HG03469 (cell line): Measurements from ENCODE around the gene MUC3A.
"Not testable (repeated sequence)": the region's sequence is repeated elsewhere in the genome, so short reads cannot be mapped to it uniquely, and the experiment has no call there.

Experiments
- ATAC-seq: cut with Tn5 transposase; IDR thresholded peaks from one replicate; pipeline ENCODE4 v1.9.1; 2021; ENCODE audit warnings: mild to moderate bottlenecking, moderate library complexity, moderate number of reproducible peaks; ENCODE audit not compliant: unreplicated experiment

Gene MUC3A

DNA sequence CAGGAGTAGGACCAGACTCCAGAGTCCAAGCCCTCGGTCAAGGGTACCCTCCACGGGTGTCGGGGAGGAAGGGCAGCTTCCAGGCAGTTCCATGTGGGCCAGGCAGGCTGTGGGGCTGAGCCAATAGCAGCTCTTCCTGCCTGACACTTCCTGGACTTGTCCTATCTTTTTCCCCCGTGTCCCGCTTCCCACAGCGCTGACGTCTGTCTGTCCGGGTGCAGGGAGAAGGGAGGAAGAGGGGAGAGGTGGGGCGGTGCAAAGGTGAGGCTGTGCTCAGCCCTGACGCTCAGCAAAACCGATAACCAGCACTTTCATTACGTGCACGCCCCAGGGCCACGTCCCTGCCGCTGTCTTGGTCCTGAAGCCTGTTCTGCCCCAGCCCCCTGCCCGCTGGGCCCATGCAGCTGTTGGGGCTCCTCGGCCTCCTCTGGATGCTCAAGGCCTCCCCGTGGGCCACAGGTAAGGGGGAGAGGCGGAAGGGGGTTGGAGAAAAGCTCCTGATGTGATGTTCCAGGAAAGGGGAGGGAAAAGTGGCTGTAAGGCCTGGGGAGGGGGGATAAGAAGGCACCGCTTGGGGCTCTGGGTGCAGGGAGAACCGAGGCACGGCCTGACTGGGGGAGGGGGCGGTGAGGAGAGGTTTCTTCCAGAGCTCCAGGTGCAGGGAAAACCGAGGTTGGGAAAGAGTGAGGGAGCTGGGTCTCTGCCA lies at the start of gene MUC3A:
TSS of gene MUC3A (plus strand) at position 308 of the 706 bp plus-strand sequence. CDS start at position 399, 91 bp downstream.
- no peak for ATAC-seq

DNA sequence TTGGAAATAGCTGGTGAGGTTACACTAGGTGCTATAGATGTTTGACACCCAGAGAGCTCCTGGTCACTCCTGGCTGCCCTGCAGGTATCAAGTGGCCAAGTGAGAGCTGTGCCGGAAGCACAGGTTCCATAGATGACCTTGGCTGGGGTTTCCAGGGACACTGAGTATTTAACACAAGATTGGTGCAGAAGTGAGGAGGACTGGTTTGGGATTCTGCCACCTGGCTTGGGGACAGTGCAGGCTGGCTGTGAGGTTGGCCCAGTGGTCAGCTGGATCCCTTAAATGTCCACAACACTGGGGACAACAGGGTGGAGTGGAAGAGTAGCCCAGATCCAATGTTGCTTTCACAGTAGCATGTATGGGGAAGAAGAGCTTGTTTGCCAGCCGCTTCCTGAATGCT lies 48.4 kb upstream of the MUC3A start:
- ATAC-seq, result no peak

GRCh38 chr7:100901921-100902332 lies 47.4 kb upstream of the MUC3A start:
- no peak for ATAC-seq

- no peak for ATAC-seq
Measured at GRCh38 chr7:100902638-100903037, 46.7 kb upstream of the MUC3A start.

- ATAC-seq, result no peak
Measured at GRCh38 chr7:100908512-100908911, 40.8 kb upstream of the MUC3A start.

GRCh38 chr7:100910443-100910842 lies 38.9 kb upstream of the MUC3A start:
- ATAC-seq, result not testable (repeated sequence)

GRCh38 chr7:100911484-100911883 lies 37.9 kb upstream of the MUC3A start:
- no peak for ATAC-seq

DNA sequence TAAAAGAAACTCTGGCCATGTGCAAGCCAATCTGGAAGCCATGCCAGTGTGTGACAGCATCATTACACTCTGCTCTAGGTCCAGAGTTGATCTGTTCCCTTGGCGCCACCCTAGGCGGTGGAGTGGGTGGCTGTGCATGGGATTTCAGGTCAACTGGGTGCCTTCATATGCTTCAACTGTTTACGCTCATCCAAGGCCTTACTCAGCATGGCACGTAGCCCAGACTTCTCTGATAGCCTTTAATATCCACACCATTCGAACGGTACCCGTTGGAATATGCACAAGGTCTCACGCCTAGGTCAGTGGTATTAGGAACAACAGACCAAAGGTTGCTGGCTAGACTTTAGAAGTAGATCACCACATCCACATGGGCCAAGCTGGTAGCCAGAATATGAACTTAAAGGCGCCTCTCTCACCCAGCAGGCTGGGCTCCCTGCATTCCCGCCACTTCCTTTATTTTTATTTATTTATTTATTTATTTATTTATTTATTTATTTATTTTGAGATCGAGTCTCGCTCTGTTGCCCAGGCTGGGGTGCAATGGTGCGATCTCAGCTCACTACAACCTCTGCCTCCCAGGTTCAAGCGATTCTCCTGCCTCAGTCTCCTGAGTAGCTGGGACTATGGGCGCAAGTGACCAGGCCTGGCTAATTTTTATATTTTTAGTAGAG lies 35.0 kb upstream of the MUC3A start:
- no peak for ATAC-seq

GRCh38 chr7:100914879-100915447 lies 34.4 kb upstream of the MUC3A start:
- ATAC-seq, result no peak

DNA sequence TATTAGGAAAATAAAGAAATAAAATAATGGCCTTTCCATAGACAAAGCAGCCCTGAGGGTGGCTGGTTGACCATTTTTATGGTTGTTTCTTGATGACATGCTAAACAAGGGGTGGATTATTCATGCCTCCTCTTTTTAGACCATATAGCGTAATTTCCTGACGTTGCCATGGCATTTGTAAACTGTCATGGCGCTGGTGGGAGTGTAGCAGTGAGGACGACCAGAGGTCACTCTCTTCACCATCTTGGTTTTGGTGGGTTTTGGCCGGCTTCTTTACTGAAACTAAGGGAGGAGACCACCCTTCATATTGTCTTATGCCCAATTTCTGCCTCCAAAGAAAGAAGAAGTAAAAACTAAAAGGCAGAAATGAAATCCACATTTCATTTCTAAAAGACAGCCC lies 30.0 kb upstream of the MUC3A start:
- not testable (repeated sequence) for ATAC-seq

DNA sequence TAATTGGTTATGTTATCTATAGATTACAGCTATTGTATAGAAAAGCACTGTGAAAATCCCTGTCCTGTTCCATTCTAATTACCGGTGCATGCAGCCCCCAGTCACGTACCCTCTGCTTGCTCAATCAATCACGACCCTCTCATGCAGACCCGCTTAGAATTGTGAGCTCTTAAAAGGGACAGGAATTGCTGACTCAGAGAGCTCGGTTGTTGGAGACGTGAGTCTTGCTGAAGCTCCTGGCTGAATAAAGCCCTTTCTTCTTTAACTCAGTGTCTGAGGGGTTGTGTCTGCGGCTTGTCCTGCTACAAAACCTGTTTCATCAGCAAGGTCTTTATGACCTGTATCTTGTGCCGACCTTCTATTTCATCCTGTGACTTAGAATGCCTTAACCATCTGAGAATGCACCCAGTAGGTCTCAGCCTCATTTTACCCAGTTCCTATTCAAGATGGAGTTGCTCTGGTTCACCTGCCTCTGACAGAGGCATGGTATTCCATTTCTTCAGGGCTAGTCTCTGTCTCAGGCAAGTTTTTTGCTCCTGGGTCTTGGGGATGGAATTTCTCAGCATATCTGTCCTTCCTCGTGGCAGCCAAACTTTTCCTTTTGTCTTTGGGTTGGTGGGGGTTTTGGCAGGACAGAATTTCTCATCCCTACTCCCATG lies 29.4 kb upstream of the MUC3A start:
- not testable (repeated sequence) for ATAC-seq

DNA sequence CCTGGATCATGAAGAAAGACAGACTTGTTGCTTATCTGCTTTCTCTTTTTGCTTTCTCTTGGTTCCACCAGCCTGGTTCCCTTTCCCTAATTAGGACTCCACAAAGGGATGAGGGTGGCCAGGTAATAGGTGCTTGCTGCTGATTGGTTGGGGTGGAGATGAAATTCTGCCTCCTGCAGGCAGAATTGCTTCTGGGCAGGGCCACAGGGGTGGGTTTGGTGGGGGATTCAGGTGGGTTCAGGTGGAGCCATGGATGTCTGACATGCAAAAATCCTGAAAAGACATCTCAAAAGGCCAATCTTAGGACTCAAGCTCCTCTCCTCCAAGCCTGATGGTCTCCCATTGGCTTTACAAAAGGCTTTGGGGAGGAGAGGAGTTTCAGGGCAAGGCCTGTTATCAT lies 28.3 kb upstream of the MUC3A start:
- no peak for ATAC-seq

DNA sequence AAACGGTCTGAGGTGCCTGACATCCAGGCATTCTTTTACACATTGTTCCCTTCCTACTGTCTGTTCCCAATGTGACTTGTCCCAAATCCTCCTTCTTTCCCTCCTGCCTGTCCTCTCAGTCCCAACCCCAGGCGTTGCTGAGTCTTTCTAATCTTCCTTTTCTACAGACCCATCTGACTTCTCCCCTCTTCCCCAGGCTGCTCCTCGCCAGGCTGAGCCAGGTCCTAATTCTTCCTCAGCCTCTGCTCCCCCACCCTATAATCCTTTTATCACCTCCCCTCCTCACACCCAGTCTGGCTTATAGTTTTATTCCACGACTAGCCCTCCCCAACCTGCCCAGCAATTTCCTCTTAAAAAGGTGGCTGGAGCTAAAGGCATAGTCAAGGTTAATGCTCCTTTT lies 25.7 kb upstream of the MUC3A start:
- ATAC-seq, result not testable (repeated sequence)

GRCh38 chr7:100929808-100930174 lies 19.5 kb upstream of the MUC3A start:
- no peak for ATAC-seq

DNA sequence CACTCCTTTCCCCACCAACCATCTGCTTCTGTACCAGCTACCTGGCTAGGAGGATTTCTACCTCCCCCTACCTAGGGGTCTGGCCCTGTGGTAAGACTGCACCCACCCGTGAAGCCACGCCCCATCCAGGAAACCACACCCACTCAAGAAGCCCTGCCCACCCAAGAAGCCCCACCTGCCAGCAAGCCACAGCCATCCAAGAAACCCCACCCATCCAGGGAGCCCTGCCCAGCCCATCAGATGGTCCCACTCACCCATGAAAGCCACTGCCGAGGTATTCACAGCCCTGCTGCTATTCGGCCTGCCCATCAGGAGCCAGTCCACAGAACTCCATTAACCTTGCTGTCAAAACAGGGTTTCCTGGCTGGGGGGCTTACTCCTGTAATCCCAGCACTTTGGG lies 15.6 kb upstream of the MUC3A start:
- ATAC-seq, result no peak

DNA sequence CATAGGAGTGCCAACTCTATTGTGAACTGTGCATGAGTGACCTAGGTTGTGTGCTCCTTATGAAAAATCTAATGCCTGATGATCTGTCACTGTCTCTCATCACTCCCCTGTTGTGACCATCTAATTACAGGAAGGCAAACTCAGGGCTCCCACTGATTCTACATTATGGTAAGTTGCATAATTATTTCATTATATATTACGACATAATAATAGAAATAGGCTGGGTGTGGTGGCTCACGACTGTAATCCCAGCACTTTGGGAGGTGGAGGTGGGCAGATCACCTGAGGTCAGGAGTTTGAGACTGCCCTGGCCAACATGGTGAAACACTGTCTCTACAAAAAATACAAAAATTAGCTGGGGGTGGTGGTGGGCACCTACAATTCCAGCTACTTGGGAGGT lies 14.0 kb upstream of the MUC3A start:
- not testable (repeated sequence) for ATAC-seq

DNA sequence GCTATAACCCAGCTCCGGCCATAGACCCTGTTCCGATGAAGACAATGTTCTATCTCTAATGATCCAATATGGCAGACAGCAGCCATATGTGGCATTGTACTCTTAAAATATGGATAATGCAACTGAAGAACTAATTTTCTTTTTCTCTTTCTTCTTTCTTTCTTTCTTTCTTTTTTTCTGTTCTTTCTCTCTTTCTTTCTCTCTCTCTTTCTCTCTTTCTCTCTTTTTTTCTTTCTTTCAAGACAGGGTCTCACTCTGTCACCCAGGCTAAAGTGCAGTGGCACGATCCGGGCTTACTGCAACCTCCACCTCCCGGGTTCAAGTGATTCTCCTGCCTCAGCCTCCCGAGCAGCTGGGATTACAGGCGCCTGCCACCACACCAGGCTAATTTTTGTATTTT lies 13.2 kb upstream of the MUC3A start:
- ATAC-seq, result not testable (repeated sequence)

DNA sequence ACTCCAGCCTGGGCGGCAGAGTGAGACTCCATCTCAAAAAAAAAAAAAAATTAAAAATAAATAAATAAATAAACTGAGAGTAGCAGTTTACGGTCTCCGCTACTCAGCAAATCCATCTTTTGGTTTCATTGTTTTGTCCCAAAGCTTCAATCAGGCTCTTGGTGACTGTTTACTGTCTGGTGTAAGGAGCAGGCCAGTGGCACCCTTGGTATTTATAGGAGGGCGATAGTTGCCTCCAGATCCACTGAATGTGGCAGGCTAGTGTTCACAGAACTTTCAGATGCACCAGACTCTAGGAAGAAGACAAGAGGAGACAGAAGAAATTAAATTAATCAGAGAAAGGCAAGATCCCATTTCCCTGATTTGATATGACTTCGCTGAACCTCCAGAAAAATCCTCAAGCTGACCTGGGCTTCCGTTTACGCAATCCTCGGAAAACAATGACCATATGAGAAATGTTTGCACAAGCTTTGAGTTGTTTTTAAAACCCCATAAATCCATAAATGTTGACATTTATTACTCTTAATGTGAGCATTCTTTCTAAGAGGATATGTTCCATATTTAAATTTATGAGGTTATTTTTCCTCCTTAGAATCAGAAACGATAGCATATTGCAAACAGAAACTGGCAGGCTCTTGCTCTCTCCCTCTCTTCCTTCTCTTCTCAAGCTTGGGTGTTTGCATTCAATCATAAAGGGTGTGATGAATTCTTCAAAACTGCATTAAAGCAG lies 7.1 kb upstream of the MUC3A start:
- no peak for ATAC-seq

- ATAC-seq, result no peak
Measured at GRCh38 chr7:100943693-100944092, 5.6 kb upstream of the MUC3A start.

GRCh38 chr7:100944138-100944537 lies 5.2 kb upstream of the MUC3A start:
- no peak for ATAC-seq

GRCh38 chr7:100946111-100946510 lies 3.2 kb upstream of the MUC3A start:
- ATAC-seq, result no peak
